Transverse colon (tissue), 4 donors: ENCODE results near the gene SLAMF1.

Source experiments
- CTCF ChIP-seq, 5 experiments: fragments of 200-600 bp in 3 of 5; fragments of 450-650 bp in 2 of 5; sonication (generic) in 3 of 5; IDR thresholded peaks; 1 replicate in 2 of 5; 2 replicates in 3 of 5; pipeline ENCODE4 v1.5.1; 2016 to 2017; ENCODE audit warnings: antibody characterized with exemption in 5 of 5, inconsistent platforms in 3 of 5, mild to moderate bottlenecking in 2 of 5, moderate library complexity in 1 of 5
- EP300 ChIP-seq: sonication (generic); formaldehyde crosslinking; IDR thresholded peaks from one replicate; pipeline ENCODE4 v1.6.1; 2017; ENCODE audit warnings: antibody characterized with exemption, low read depth
- POLR2A ChIP-seq: fragments of 450-650 bp; IDR thresholded peaks from one replicate; pipeline ENCODE4 v1.6.1; 2016; ENCODE audit warnings: antibody characterized with exemption, mild to moderate bottlenecking, moderate library complexity
- POLR2AphosphoS5 ChIP-seq, 3 donors: sonication (generic); formaldehyde crosslinking; IDR thresholded peaks; one replicate each; pipeline ENCODE4 v1.6.1; 2016; ENCODE audit warnings: antibody characterized with exemption in 3 of 3

- TF ChIP-seq EP300 = no peak
- no peak for TF ChIP-seq POLR2A
- no peak for TF ChIP-seq CTCF (IDR thresholded peaks at IDR 0.05)
- no peak for TF ChIP-seq POLR2AphosphoS5 (IDR thresholded peaks at IDR 0.05)
Measured at GRCh38 chr1:160581961-160582360, 64.9 kb downstream of the SLAMF1 start.
